Measurements from ENCODE around the gene PRKCA.

GRCh38 chr17:66387392-66387981 is 85.1 kb downstream of the PRKCA start:
- TF ChIP-seq EP300 (IDR thresholded peaks at IDR 0.05) (no peak), CTCF (IDR thresholded peaks at IDR 0.05) (no peak)
